Endodermal cell (in vitro differentiated cells): ENCODE measurements around the gene STX4. TPM values are rescaled to one million over a fixed set of nuclear protein-coding genes. Genes with fewer than 3 reads are reported as not detected.

Experiments
- DNase-seq: peaks from one replicate; pipeline ENCODE4 v3.0.0-alpha.2; 2017
- H3K27ac ChIP-seq: 2 replicates; pipeline ENCODE4 v1.5.1; 2013; ENCODE audit warnings: mild to moderate bottlenecking, low read depth, low read length, moderate library complexity
- H3K27me3 ChIP-seq: 2 replicates; pipeline ENCODE4 v1.6.1; 2013; ENCODE audit warnings: mild to moderate bottlenecking, low read length, moderate library complexity; ENCODE audit not compliant: insufficient read depth, control insufficient read depth, poor library complexity, severe bottlenecking
- H3K36me3 ChIP-seq: 2 replicates; pipeline ENCODE4 v1.7.0; 2013; ENCODE audit warnings: mild to moderate bottlenecking, low read length, moderate library complexity; ENCODE audit not compliant: control insufficient read depth, insufficient read depth
- H3K4me1 ChIP-seq: one replicate; pipeline ENCODE4 v1.7.0; 2013; ENCODE audit warnings: low read length; ENCODE audit not compliant: control insufficient read depth, insufficient read depth
- H3K4me3 ChIP-seq: 2 replicates; pipeline ENCODE4 v1.5.1; 2013; ENCODE audit warnings: mild to moderate bottlenecking, low read length, moderate library complexity
- H3K9ac ChIP-seq: 2 replicates; pipeline ENCODE4 v1.6.1; 2013; ENCODE audit warnings: mild to moderate bottlenecking, low read length, moderate library complexity; ENCODE audit not compliant: poor library complexity, severe bottlenecking; ENCODE audit errors: extremely low read depth
- H3K9me3 ChIP-seq: 2 replicates; pipeline ENCODE4 v1.6.1; 2013; ENCODE audit warnings: mild to moderate bottlenecking, low read length, moderate library complexity; ENCODE audit not compliant: control insufficient read depth
- H3K27ac Mint-ChIP-seq: 2 replicates; pipeline ENCODE4 v1.8.0; 2020; ENCODE audit warnings: mixed read lengths
- H3K27me3 Mint-ChIP-seq: 2 replicates; pipeline ENCODE4 v1.8.0; 2021; ENCODE audit warnings: mild to moderate bottlenecking, mixed read lengths; ENCODE audit not compliant: insufficient read depth
- H3K36me3 Mint-ChIP-seq: 2 replicates; pipeline ENCODE4 v1.8.0; 2020; ENCODE audit warnings: low read depth, mixed read lengths
- H3K4me1 Mint-ChIP-seq: 2 replicates; pipeline ENCODE4 v1.8.0; 2020; ENCODE audit warnings: mixed read lengths
- H3K4me3 Mint-ChIP-seq: 2 replicates; pipeline ENCODE4 v1.8.0; 2020; ENCODE audit warnings: mild to moderate bottlenecking, moderate library complexity, mixed read lengths
- H3K9me3 Mint-ChIP-seq: 2 replicates; pipeline ENCODE4 v1.8.0; 2020; ENCODE audit warnings: mild to moderate bottlenecking, mixed read lengths
- WGBS, 2 experiments: methylation state at CpG; one replicate each; pipeline versions ENCODE4 v1.1.5 to v1.1.7; 2013; ENCODE audit warnings: missing lambda C conversion rate in 2 of 2, mixed read lengths in 1 of 2; ENCODE audit not compliant: insufficient coverage in 1 of 2, insufficient read length in 1 of 2; 5-methylcytosine and 5-hydroxymethylcytosine counted together
- total RNA-seq, 2 donors: library from RNA; stranded (reverse); fragmentation: NEBNext Ultra II Directional in 1 of 2; extraction: Animal tissue kit (Norgen Biotek cat#: 25700) in 1 of 2; gene quantifications; 2 replicates in 1 of 2; 3 replicates in 1 of 2; pipeline ENCODE4 v1.2.1, GENCODE V29; 2021
- TF ChIP-seq, protein P1 (sequence below): fragments of 200-600 bp; sonication (generic); conservative IDR thresholded peaks from 2 replicates; pipeline ENCODE4 v1.5.0; 2021; ENCODE audit warnings: antibody characterized with exemption, mild to moderate bottlenecking

Gene STX4
- total RNA-seq, 2 donors from 2014 or later, result 34.4 to 37.6 TPM

DNA sequence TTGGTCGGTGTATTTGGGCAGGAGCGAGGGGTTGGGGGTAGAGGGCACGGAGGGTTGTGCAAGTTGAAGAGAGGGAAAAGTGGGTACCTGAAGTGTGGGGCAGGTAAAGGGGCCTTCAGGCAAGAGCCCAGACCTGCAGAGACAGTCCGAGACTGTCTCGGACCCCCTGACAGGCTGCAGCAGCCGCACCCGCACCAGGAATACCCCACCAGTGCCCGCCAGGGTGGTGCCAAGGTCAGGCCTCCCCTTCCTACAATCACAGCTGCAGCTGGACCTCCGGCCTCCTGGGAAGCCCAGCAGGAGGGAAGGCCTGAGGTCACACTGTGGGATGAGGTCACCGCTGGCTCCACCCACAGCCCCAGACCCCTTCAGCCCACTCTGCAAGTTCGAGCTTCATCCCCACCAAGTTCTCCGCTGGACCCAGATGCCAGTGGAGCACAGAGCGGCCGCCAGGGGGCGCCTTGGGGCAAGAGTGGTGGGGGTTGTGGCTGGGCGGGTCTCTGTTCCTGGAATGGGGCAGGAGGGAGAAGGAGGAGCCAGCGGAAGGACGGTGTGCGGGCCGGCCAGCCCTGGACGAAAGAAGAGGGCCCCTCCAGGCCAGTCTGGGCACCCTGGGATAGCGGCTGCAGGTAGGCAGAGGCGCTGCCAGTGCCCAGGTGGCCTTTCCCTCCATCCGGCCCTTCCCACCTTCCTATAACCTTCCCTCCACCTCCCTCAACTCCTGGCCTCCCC lies 48.5 kb upstream of the STX4 start, which contains the start of gene HSD3B7:
HSD3B7 (plus strand) TSS at position 539 of the 732 bp plus-strand sequence. CDS start 452 bp downstream, outside the sequence.
- DNase-seq, result peak; percentile 99
- peak within 1 kb of the TSS; percentile 46 for H3K4me3 Mint-ChIP-seq
- H3K27ac Mint-ChIP-seq, result peak within 1 kb of the TSS; percentile 58
- H3K4me1 Mint-ChIP-seq, result peaks cover 2% of the 10 kb centered on the region
- Histone ChIP-seq H3K4me3 (no peak within 1 kb of the TSS), H3K27ac (no peak within 1 kb of the TSS), H3K9me3 (no peaks in the 10 kb centered on the region), H3K4me1 (no peaks in the 10 kb centered on the region), H3K9ac (no peak within 1 kb of the TSS), H3K36me3 (peaks cover 27% of the 10 kb centered on the region), H3K27me3 (no peaks in the 10 kb centered on the region)
- H3K27me3 Mint-ChIP-seq, result no peaks in the 10 kb centered on the region
- peaks cover 35% of the 10 kb centered on the region for H3K36me3 Mint-ChIP-seq
- TF ChIP-seq, protein P1, sequence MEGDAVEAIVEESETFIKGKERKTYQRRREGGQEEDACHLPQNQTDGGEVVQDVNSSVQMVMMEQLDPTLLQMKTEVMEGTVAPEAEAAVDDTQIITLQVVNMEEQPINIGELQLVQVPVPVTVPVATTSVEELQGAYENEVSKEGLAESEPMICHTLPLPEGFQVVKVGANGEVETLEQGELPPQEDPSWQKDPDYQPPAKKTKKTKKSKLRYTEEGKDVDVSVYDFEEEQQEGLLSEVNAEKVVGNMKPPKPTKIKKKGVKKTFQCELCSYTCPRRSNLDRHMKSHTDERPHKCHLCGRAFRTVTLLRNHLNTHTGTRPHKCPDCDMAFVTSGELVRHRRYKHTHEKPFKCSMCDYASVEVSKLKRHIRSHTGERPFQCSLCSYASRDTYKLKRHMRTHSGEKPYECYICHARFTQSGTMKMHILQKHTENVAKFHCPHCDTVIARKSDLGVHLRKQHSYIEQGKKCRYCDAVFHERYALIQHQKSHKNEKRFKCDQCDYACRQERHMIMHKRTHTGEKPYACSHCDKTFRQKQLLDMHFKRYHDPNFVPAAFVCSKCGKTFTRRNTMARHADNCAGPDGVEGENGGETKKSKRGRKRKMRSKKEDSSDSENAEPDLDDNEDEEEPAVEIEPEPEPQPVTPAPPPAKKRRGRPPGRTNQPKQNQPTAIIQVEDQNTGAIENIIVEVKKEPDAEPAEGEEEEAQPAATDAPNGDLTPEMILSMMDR, result peak; percentile 94
- H3K9me3 Mint-ChIP-seq, result no peaks in the 10 kb centered on the region
- WGBS, 2 experiments, result 43 to 56% methylated on average over 9 to 24 of the region's 24 CpGs

DNA sequence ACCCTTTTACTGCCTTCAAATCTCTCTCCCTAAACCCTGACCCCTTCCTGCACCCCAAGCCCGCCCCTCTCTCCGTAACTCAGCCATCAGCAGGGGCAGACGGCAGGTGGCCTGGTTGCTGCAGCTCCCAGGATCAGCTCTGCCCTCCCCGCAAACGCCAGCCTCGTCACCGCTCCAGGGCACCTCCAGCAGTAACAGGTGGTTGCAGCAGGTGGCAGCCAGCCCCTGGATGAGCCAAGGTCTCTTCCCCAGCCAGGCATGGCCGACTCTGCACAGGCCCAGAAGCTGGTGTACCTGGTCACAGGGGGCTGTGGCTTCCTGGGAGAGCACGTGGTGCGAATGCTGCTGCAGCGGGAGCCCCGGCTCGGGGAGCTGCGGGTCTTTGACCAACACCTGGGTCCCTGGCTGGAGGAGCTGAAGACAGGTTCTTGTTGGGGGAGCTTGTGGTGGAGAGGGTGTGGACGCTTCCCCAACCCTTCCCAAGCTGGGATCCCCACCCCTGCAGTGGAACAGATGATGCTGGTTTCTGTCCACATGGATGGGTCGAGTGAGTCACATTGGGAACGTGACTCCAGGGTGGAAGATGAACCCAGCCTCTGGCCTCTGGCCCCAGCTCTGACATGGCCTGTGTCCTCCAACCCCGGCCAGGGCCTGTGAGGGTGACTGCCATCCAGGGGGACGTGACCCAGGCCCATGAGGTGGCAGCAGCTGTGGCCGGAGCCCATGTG lies 47.8 kb upstream of the STX4 start:
- TF ChIP-seq, protein P1, result no peak
- WGBS, 2 experiments, result 90 to 94% methylated on average over 10 to 18 of the region's 20 CpGs
- H3K9me3 Mint-ChIP-seq, result no peaks in the 10 kb centered on the region
- no peak overlapping the region for H3K9ac ChIP-seq
- no peaks in the 10 kb centered on the region for H3K27me3 ChIP-seq
- H3K27ac ChIP-seq, result no peak overlapping the region
- H3K27ac Mint-ChIP-seq, result peak overlapping the region; percentile 58
- DNase-seq, result peak; percentile 85
- no peaks in the 10 kb centered on the region for H3K27me3 Mint-ChIP-seq
- peaks cover 28% of the 10 kb centered on the region for H3K36me3 Mint-ChIP-seq
- H3K4me3 ChIP-seq, result no peak overlapping the region
- H3K36me3 ChIP-seq, result peaks cover 22% of the 10 kb centered on the region
- no peaks in the 10 kb centered on the region for H3K9me3 ChIP-seq
- H3K4me1 ChIP-seq, result no peaks in the 10 kb centered on the region
- peaks cover 2% of the 10 kb centered on the region for H3K4me1 Mint-ChIP-seq
- peak overlapping the region; percentile 46 for H3K4me3 Mint-ChIP-seq

DNA sequence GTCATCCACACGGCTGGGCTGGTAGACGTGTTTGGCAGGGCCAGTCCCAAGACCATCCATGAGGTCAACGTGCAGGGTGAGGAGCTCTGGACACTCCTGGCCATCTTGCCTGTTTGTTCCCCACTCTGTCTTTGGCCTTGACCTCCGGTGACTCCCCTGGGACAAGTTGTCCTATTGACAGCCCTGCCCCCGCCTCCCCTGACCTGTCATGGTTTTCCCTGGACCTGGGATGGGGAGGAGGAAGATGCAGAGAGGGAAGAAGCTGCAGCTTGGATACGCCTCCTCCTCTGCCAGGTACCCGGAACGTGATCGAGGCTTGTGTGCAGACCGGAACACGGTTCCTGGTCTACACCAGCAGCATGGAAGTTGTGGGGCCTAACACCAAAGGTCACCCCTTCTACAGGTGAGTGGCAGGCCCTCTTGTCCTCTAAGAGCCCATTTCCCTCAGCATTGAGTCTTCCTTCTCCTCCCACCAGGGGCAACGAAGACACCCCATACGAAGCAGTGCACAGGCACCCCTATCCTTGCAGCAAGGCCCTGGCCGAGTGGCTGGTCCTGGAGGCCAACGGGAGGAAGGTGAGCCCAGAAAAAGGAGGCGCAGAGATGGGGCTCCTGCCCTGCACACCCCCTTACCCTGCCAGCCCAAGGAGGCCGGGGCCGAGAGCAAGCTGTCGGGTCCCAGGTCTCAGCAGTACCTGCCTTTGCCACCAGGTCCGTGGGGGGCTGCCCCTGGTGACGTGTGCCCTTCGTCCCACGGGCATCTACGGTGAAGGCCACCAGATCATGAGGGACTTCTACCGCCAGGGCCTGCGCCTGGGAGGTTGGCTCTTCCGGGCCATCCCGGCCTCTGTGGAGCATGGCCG lies 47.0 kb upstream of the STX4 start:
- Mint-ChIP-seq H3K36me3 (peaks cover 22% of the 10 kb centered on the region), H3K4me3 (no peak overlapping the region), H3K9me3 (no peaks in the 10 kb centered on the region), H3K27me3 (no peaks in the 10 kb centered on the region), H3K27ac (no peak overlapping the region), H3K4me1 (peaks cover 2% of the 10 kb centered on the region)
- no peak overlapping the region for H3K9ac ChIP-seq
- WGBS, 2 experiments, result 93 to 99% methylated on average over 16 to 29 of the region's 29 CpGs
- peaks cover 16% of the 10 kb centered on the region for H3K36me3 ChIP-seq
- no peak overlapping the region for H3K27ac ChIP-seq
- no peaks in the 10 kb centered on the region for H3K27me3 ChIP-seq
- no peak for DNase-seq
- TF ChIP-seq, protein P1, result peak; percentile 41
- no peaks in the 10 kb centered on the region for H3K4me1 ChIP-seq
- no peak overlapping the region for H3K4me3 ChIP-seq
- H3K9me3 ChIP-seq, result no peaks in the 10 kb centered on the region
